ENCODE results near the gene CTNNA3.

The CTNNA3 gene

DNA sequence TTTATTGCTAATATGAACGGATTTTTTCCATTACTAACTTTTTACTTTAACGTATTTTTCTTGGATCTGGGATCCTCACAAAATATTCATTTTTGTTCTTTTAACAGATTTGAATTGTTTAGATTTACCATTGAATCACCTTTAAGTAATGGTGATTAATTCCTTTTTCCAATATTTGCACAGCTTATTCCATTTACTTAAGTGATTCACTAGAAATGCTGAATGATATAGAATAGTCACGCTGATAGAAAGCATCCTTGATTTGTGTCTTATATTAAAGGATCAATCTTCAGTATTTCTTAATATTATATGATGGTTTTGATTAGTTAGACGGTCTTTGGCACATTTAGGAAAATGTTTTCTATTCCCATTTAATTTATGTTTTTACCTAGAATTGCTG is 886.6 kb downstream of the CTNNA3 start:
- H3F3A ChIP-seq (ENCODE audit: insufficient read depth): no peaks in the 10 kb centered on the region
- no peak overlapping the region for H3K4me2 ChIP-seq (ENCODE audit: low read depth, low read length, poor library complexity, severe bottlenecking)
- no peak overlapping the region for H3K4me3 ChIP-seq (ENCODE audit: insufficient read depth, low read length, poor library complexity, severe bottlenecking)
- H3K79me2 ChIP-seq (ENCODE audit: insufficient read depth, low read length): no peaks in the 10 kb centered on the region
- no peaks in the 10 kb centered on the region for H3K9me3 ChIP-seq (ENCODE audit: insufficient read depth, low read length)
- no peak overlapping the region for H3K27ac ChIP-seq (ENCODE audit: low read depth, low read length)
- no peak for TF ChIP-seq EZH2phosphoT487 (conservative IDR thresholded peaks at IDR 0.05; ENCODE audit: low read length)
- H3K27me3 ChIP-seq (ENCODE audit: low read length): 0 out of 2 replicates have a peak, but pooled peaks cover 3% of the 10 kb centered on the region
- no peaks in the 10 kb centered on the region for H3K9me2 ChIP-seq (replicated peaks; ENCODE audit: insufficient read depth, low read length)
- no peak overlapping the region for H2AFZ ChIP-seq (ENCODE audit: low read depth, low read length, severe bottlenecking)
- H4K20me1 ChIP-seq (ENCODE audit: low read depth, low read length): no peaks in the 10 kb centered on the region
- no peaks in the 10 kb centered on the region for H3K36me3 ChIP-seq (ENCODE audit: low read length)
- no peak overlapping the region for H3K9ac ChIP-seq (ENCODE audit: low read length)

DNA sequence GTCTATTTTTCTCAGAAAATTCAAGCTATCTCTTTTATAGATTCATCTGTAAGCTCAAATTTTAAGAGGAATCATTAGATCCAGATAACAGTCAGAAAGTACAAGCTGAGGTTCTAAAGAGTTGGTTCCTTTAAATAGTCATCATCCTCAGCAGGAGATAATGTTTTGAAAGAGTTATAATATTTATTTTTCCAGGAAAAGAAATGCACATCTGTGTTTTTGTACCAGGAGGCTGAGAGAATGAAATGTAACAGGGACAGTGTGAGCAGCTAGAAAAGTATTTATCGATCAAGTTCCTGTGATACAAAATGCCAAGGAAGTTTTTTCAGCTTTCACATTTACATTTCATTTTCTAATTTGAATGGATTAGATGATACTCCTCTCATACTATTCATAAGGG is 890.4 kb downstream of the CTNNA3 start:
- Histone ChIP-seq H3K9me2 (replicated peaks; ENCODE audit: insufficient read depth, low read length) (no peaks in the 10 kb centered on the region), H3K4me3 (ENCODE audit: insufficient read depth, low read length, poor library complexity, severe bottlenecking) (no peak overlapping the region), H3F3A (ENCODE audit: insufficient read depth) (no peaks in the 10 kb centered on the region), H3K4me2 (ENCODE audit: low read depth, low read length, poor library complexity, severe bottlenecking) (no peak overlapping the region), H3K9ac (ENCODE audit: low read length) (no peak overlapping the region), H3K9me3 (ENCODE audit: insufficient read depth, low read length) (no peaks in the 10 kb centered on the region), H3K36me3 (ENCODE audit: low read length) (no peaks in the 10 kb centered on the region), H3K79me2 (ENCODE audit: insufficient read depth, low read length) (no peaks in the 10 kb centered on the region), H2AFZ (ENCODE audit: low read depth, low read length, severe bottlenecking) (no peak overlapping the region), H3K27ac (ENCODE audit: low read depth, low read length) (no peak overlapping the region), H4K20me1 (ENCODE audit: low read depth, low read length) (no peaks in the 10 kb centered on the region), H3K27me3 (ENCODE audit: low read length) (0 out of 2 replicates have a peak, but pooled peaks cover 3% of the 10 kb centered on the region)
- TF ChIP-seq, protein P1, sequence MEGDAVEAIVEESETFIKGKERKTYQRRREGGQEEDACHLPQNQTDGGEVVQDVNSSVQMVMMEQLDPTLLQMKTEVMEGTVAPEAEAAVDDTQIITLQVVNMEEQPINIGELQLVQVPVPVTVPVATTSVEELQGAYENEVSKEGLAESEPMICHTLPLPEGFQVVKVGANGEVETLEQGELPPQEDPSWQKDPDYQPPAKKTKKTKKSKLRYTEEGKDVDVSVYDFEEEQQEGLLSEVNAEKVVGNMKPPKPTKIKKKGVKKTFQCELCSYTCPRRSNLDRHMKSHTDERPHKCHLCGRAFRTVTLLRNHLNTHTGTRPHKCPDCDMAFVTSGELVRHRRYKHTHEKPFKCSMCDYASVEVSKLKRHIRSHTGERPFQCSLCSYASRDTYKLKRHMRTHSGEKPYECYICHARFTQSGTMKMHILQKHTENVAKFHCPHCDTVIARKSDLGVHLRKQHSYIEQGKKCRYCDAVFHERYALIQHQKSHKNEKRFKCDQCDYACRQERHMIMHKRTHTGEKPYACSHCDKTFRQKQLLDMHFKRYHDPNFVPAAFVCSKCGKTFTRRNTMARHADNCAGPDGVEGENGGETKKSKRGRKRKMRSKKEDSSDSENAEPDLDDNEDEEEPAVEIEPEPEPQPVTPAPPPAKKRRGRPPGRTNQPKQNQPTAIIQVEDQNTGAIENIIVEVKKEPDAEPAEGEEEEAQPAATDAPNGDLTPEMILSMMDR (IDR thresholded peaks at IDR 0.05; ENCODE audit: insufficient read depth, low read length, poor library complexity, severe bottlenecking): no peak
- TF ChIP-seq EZH2phosphoT487 (conservative IDR thresholded peaks at IDR 0.05; ENCODE audit: low read length): no peak

DNA sequence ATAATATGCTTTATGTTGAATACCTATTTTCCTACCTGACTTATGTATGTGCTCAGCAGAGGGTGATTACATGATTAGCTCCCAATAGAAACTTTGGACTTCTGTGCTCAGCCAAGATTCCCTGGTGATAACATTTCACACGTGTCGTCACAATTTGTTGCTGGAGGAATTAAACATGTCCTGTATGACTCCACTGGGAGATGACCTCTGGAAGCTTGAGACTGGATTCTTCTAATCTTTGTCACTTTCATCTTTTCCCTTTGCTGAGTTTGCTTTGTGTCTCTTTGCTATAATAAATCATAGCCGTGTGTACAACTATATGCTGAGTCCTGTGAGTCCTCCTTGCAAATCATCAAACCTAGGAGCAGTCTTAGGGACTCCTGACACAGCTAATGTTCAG is 891.0 kb downstream of the CTNNA3 start:
- Histone ChIP-seq H3K27me3 (ENCODE audit: low read length) (0 out of 2 replicates have a peak, but pooled peaks cover 3% of the 10 kb centered on the region), H3K79me2 (ENCODE audit: insufficient read depth, low read length) (no peaks in the 10 kb centered on the region), H3K27ac (ENCODE audit: low read depth, low read length) (no peak overlapping the region), H3K9me2 (replicated peaks; ENCODE audit: insufficient read depth, low read length) (no peaks in the 10 kb centered on the region), H3K36me3 (ENCODE audit: low read length) (no peaks in the 10 kb centered on the region), H3K9ac (ENCODE audit: low read length) (no peak overlapping the region), H2AFZ (ENCODE audit: low read depth, low read length, severe bottlenecking) (no peak overlapping the region), H3K4me2 (ENCODE audit: low read depth, low read length, poor library complexity, severe bottlenecking) (no peak overlapping the region), H3K9me3 (ENCODE audit: insufficient read depth, low read length) (no peaks in the 10 kb centered on the region), H3F3A (ENCODE audit: insufficient read depth) (no peaks in the 10 kb centered on the region), H3K4me3 (ENCODE audit: insufficient read depth, low read length, poor library complexity, severe bottlenecking) (no peak overlapping the region), H4K20me1 (ENCODE audit: low read depth, low read length) (no peaks in the 10 kb centered on the region)
- TF ChIP-seq, protein P1 (IDR thresholded peaks at IDR 0.05; ENCODE audit: insufficient read depth, low read length, poor library complexity, severe bottlenecking): no peak
- no peak for TF ChIP-seq EZH2phosphoT487 (conservative IDR thresholded peaks at IDR 0.05; ENCODE audit: low read length)

DNA sequence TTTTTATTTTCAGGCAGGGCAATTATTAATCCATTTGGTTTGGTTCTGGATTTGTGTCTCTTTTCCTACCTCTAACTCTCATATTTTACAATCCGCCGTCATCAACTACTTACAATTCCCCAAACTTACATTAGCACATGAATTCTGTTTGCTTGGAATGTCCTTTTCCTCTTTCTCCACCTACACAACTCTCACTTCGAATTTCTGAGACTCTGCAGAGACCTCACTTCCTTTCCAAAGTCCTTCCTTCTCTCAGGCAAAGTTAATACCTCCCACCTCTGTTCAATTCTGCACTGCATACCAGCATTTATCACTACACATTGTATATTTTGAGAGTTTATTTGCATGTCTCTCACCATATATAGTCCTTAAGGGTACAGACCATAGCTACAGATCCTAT is 892.8 kb downstream of the CTNNA3 start:
- 0 out of 2 replicates have a peak, but pooled peaks cover 3% of the 10 kb centered on the region for H3K27me3 ChIP-seq (ENCODE audit: low read length)
- no peaks in the 10 kb centered on the region for H3K9me2 ChIP-seq (replicated peaks; ENCODE audit: insufficient read depth, low read length)
- H4K20me1 ChIP-seq (ENCODE audit: low read depth, low read length): no peaks in the 10 kb centered on the region
- H3K9me3 ChIP-seq (ENCODE audit: insufficient read depth, low read length): no peaks in the 10 kb centered on the region
- H3F3A ChIP-seq (ENCODE audit: insufficient read depth): no peaks in the 10 kb centered on the region
- H3K27ac ChIP-seq (ENCODE audit: low read depth, low read length): no peak overlapping the region
- H2AFZ ChIP-seq (ENCODE audit: low read depth, low read length, severe bottlenecking): no peak overlapping the region
- TF ChIP-seq, protein P1 (IDR thresholded peaks at IDR 0.05; ENCODE audit: insufficient read depth, low read length, poor library complexity, severe bottlenecking): no peak
- no peak for TF ChIP-seq EZH2phosphoT487 (conservative IDR thresholded peaks at IDR 0.05; ENCODE audit: low read length)
- H3K4me2 ChIP-seq (ENCODE audit: low read depth, low read length, poor library complexity, severe bottlenecking): no peak overlapping the region
- H3K9ac ChIP-seq (ENCODE audit: low read length): no peak overlapping the region
- H3K79me2 ChIP-seq (ENCODE audit: insufficient read depth, low read length): no peaks in the 10 kb centered on the region
- H3K36me3 ChIP-seq (ENCODE audit: low read length): no peaks in the 10 kb centered on the region
- no peak overlapping the region for H3K4me3 ChIP-seq (ENCODE audit: insufficient read depth, low read length, poor library complexity, severe bottlenecking)
